ENCODE data around the gene KDM6B.
A peak's percentile ranks its signal among the peaks of the same experiment; 100 is the strongest.
"Not testable (repeated sequence)": the region's sequence is repeated elsewhere in the genome, so short reads cannot be mapped to it uniquely, and the experiment has no call there.

Gene KDM6B

GRCh38 chr17:7852262-7852670, 18.2 kb downstream of the KDM6B start:
- DNase-seq (ENCODE audit: low read depth in 2 of 2): no peak

- no peak for DNase-seq (ENCODE audit: low read depth in 2 of 2)
These were observed 19.1 kb downstream of the KDM6B start for GRCh38 chr17:7852919-7853690.

GRCh38 chr17:7853691-7854038, 19.6 kb downstream of the KDM6B start:
- no peak for DNase-seq (ENCODE audit: low read depth in 2 of 2)

- DNase-seq (ENCODE audit: low read depth in 2 of 2): no peak
These were observed 20.2 kb downstream of the KDM6B start for GRCh38 chr17:7854078-7854777.

GRCh38 chr17:7854851-7855659, 21.0 kb downstream of the KDM6B start, which contains the start of gene TMEM88:
TMEM88 (plus strand) TSS chr17:7855066; CDS start chr17:7855075, 9 bp downstream.
- no peak for DNase-seq (ENCODE audit: low read depth in 2 of 2)

GRCh38 chr17:7855660-7856010, 21.6 kb downstream of the KDM6B start:
- DNase-seq (ENCODE audit: low read depth in 2 of 2): no peak

GRCh38 chr17:7856011-7856810, 22.2 kb downstream of the KDM6B start:
- no peak for DNase-seq (ENCODE audit: low read depth in 2 of 2)

GRCh38 chr17:7856811-7857712, 23.0 kb downstream of the KDM6B start, which contains the start of gene NAA38:
NAA38 (minus strand) TSS chr17:7857559; CDS start chr17:7857463, 96 bp downstream.
- DNase-seq (ENCODE audit: low read depth in 2 of 2): peak; percentile 75 to 87

GRCh38 chr17:7857713-7858521, 23.9 kb downstream of the KDM6B start, which contains the start of gene CYB5D1:
CYB5D1 (plus strand) TSS chr17:7858003; CDS start chr17:7858135, 132 bp downstream.
- DNase-seq (ENCODE audit: low read depth in 2 of 2): peak; percentile 69 to 79

- DNase-seq (ENCODE audit: low read depth in 2 of 2): no peak
These were observed 24.4 kb downstream of the KDM6B start for GRCh38 chr17:7858522-7858810.

GRCh38 chr17:7859028-7859427, 25.0 kb downstream of the KDM6B start:
- DNase-seq (ENCODE audit: low read depth in 2 of 2): no peak

- no peak for DNase-seq (ENCODE audit: low read depth in 2 of 2)
These were observed 28.8 kb downstream of the KDM6B start for GRCh38 chr17:7862692-7863437.

GRCh38 chr17:7864384-7864783, 30.4 kb downstream of the KDM6B start:
- not testable (repeated sequence) for DNase-seq (ENCODE audit: low read depth in 2 of 2)

GRCh38 chr17:7864995-7865650, 31.1 kb downstream of the KDM6B start:
- no peak for DNase-seq (ENCODE audit: low read depth in 2 of 2)

- DNase-seq (ENCODE audit: low read depth in 2 of 2): no peak
These were observed 33.9 kb downstream of the KDM6B start for GRCh38 chr17:7867881-7868329.

- DNase-seq (ENCODE audit: low read depth in 2 of 2): no peak
These were observed 39.0 kb downstream of the KDM6B start for GRCh38 chr17:7873051-7873450.

GRCh38 chr17:7875804-7876370, 41.9 kb downstream of the KDM6B start:
- no peak for DNase-seq (ENCODE audit: low read depth in 2 of 2)

GRCh38 chr17:7878234-7878633, 44.2 kb downstream of the KDM6B start:
- DNase-seq (ENCODE audit: low read depth in 2 of 2): no peak
